PC-9 (cell line): ENCODE data around the gene MEFV.

ENCODE experiments used
- CTCF ChIP-seq: fragments of 200-600 bp; sonication (generic); conservative IDR thresholded peaks from 2 replicates; pipeline ENCODE4 v1.6.1; 2017; ENCODE audit warnings: mixed run types, antibody characterized with exemption, mild to moderate bottlenecking, moderate library complexity
- EZH2 ChIP-seq: fragments of 200-600 bp; sonication (generic); IDR thresholded peaks from 2 replicates; pipeline ENCODE4 v1.8.0; 2017; ENCODE audit warnings: antibody characterized with exemption, low read depth

- TF ChIP-seq CTCF (no peak), EZH2 (no peak)
Observed at GRCh38 chr16:3254309-3254708, 2.1 kb downstream of the MEFV start.
